PC-3 (cell line): ENCODE data around the gene SNTG2. TPM values are rescaled to one million over a fixed set of nuclear protein-coding genes. Genes with fewer than 3 reads are reported as not detected.
A peak's percentile ranks its signal among the peaks of the same experiment; 100 is the strongest.

Source experiments
- ATAC-seq: fragments of 200-7000 bp; cut with Tn5 transposase; 2 replicates; pipeline ENCODE4 v1.9.1; 2020; ENCODE audit warnings: mild to moderate bottlenecking, moderate library complexity
- BruUV-seq: library from RNA; stranded (reverse); fragments of 400-500 nt; replicated peaks from 2 replicates; lab custom pipeline; 2021; lab: Mats Ljungman, UMichigan
- CTCF ChIA-PET: fragments of 300-600 bp; sonication (Branson Sonifier 250); formaldehyde crosslinking; loops from one replicate; lab custom pipeline; 2022; ENCODE audit warnings: antibody characterized with exemption; lab: Charles Lee
- POLR2A ChIA-PET: fragments of 300-600 bp; sonication (Branson Sonifier 250); formaldehyde crosslinking; loops from one replicate; lab custom pipeline; 2022; ENCODE audit warnings: antibody characterized with exemption; ENCODE audit not compliant: unreplicated experiment; lab: Charles Lee
- DNase-seq: peaks from one replicate; pipeline ENCODE4 v3.0.0-alpha.2; 2015
- H2AFZ ChIP-seq: fragments of 300-600 bp; sonication (generic); 2 replicates; pipeline ENCODE4 v1.6.0; 2016; ENCODE audit warnings: antibody characterized with exemption, low read length
- H3F3A ChIP-seq: fragments of 300-600 bp; sonication (generic); one replicate; pipeline ENCODE4 v1.6.0; 2017; ENCODE audit warnings: antibody characterized with exemption, low read length, control low read depth, mild to moderate bottlenecking; ENCODE audit not compliant: unreplicated experiment
- H3K27ac ChIP-seq: fragments of 300-600 bp; sonication (generic); 2 replicates; pipeline ENCODE4 v1.5.1; 2016; ENCODE audit warnings: mild to moderate bottlenecking, low read length
- H3K27me3 ChIP-seq: fragments of 300-600 bp; sonication (generic); 2 replicates; pipeline ENCODE4 v1.6.1; 2016; ENCODE audit warnings: low read length, mixed read lengths
- H3K36me3 ChIP-seq: fragments of 300-600 bp; sonication (generic); 2 replicates; pipeline ENCODE4 v1.6.1; 2016; ENCODE audit warnings: low read depth, mixed run types, low read length, mixed read lengths
- H3K4me1 ChIP-seq: fragments of 300-600 bp; sonication (generic); 2 replicates; pipeline ENCODE4 v1.5.1; 2016; ENCODE audit warnings: low read length; ENCODE audit not compliant: insufficient read depth
- H3K4me2 ChIP-seq: fragments of 300-600 bp; sonication (generic); 2 replicates; pipeline ENCODE4 v1.6.0; 2016; ENCODE audit warnings: low read length
- H3K4me3 ChIP-seq: fragments of 300-600 bp; sonication (generic); 2 replicates; pipeline ENCODE4 v1.5.1; 2016; ENCODE audit warnings: mild to moderate bottlenecking, low read length, mixed read lengths
- H3K79me2 ChIP-seq: fragments of 300-600 bp; sonication (generic); 2 replicates; pipeline ENCODE4 v1.6.1; 2017; ENCODE audit warnings: low read length, mixed read lengths
- H3K9ac ChIP-seq: fragments of 300-600 bp; sonication (generic); 2 replicates; pipeline ENCODE4 v1.6.0; 2016; ENCODE audit warnings: mild to moderate bottlenecking, low read length
- H3K9me2 ChIP-seq: fragments of 300-600 bp; sonication (generic); replicated peaks from 2 replicates; pipeline ENCODE4 v1.6.1; 2016; ENCODE audit warnings: mixed run types, low read length, mixed read lengths
- H3K9me3 ChIP-seq: fragments of 300-600 bp; sonication (generic); 2 replicates; pipeline ENCODE4 v1.6.1; 2016; ENCODE audit warnings: low read length, mixed read lengths
- H4K20me1 ChIP-seq: fragments of 300-600 bp; sonication (generic); 2 replicates; pipeline ENCODE4 v1.6.1; 2016; ENCODE audit warnings: low read length, mixed read lengths
- CTCF ChIP-seq: fragments of 300-600 bp; sonication (generic); conservative IDR thresholded peaks from 2 replicates; pipeline ENCODE4 v1.5.1; 2017; ENCODE audit warnings: antibody characterized with exemption, low read depth, mild to moderate bottlenecking, low read length
- EZH2 ChIP-seq: fragments of 300-600 bp; sonication (generic); IDR thresholded peaks from one replicate; pipeline ENCODE4 v1.6.1; 2017; ENCODE audit warnings: antibody characterized with exemption, mild to moderate bottlenecking, low read length; ENCODE audit not compliant: unreplicated experiment
- EZH2phosphoT487 ChIP-seq: fragments of 300-600 bp; sonication (generic); IDR thresholded peaks from 2 replicates; pipeline ENCODE4 v1.6.1; 2018; ENCODE audit warnings: mild to moderate bottlenecking, antibody characterized with exemption, low read length, borderline replicate concordance
- intact Hi-C: fragments of 100-400 bp; cut with micrococcal nuclease; formaldehyde crosslinking; loops from 2 replicates; pipeline ENCODE4 v1.9.0; 2023
- total RNA-seq: library from RNA; depleted of rRNA; stranded (reverse); fragments of >200 nt; gene quantifications from 2 replicates; pipeline ENCODE4 v1.2.3, GENCODE V29; 2014

The SNTG2 gene
- total RNA-seq, 1 experiment from 2014 or later: not detected

DNA sequence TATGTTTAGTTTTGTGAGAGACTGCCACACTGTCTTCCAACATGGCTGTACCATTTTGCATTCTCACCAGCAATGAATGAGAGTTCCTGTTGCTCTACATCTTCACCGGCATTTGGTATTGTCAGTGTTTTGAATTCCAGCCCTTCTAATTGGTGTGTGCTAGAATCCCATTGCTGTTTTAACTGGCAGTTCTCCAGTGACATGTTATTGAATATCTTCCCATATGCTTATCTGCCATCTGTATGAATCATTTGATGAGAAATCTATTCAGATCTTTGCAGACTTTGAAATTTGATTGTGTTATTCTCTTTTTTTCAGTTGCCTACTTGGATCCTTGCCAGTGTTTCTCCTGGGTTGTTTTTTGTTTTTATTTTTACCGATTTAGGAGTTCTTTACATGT is 99.0 kb downstream of the SNTG2 start:
- Histone ChIP-seq H3K4me1 (0 out of 2 replicates have a peak, but pooled peaks cover under 1% of the 10 kb centered on the region), H3K4me3 (no peak overlapping the region), H3K9ac (no peak overlapping the region), H3K9me2 (no peaks in the 10 kb centered on the region), H3F3A (no peaks in the 10 kb centered on the region), H2AFZ (no peak overlapping the region), H3K4me2 (no peak overlapping the region), H3K27ac (no peak overlapping the region), H3K27me3 (no peaks in the 10 kb centered on the region), H3K79me2 (no peaks in the 10 kb centered on the region), H3K9me3 (no peaks in the 10 kb centered on the region), H3K36me3 (no peaks in the 10 kb centered on the region), H4K20me1 (no peaks in the 10 kb centered on the region)
- no peak for ATAC-seq
- ChIA-PET CTCF (no interaction called here), POLR2A (no interaction called here)
- intact Hi-C loops: no loop called here
- no peak for DNase-seq
- TF ChIP-seq CTCF: no peak
- no peak for TF ChIP-seq EZH2phosphoT487
- TF ChIP-seq EZH2: no peak
- no TSS peak for BruUV-seq

GRCh38 chr2:1051075-1051474 is 100.4 kb downstream of the SNTG2 start:
- DNase-seq (peak; percentile 41), ATAC-seq (peak; percentile 56)
- Histone ChIP-seq H3K4me3 (no peak overlapping the region), H3K4me1 (peaks cover 9% of the 10 kb centered on the region), H2AFZ (no peak overlapping the region), H3K27ac (no peak overlapping the region), H3K79me2 (no peaks in the 10 kb centered on the region), H3K9ac (no peak overlapping the region), H3K4me2 (no peak overlapping the region), H3K36me3 (no peaks in the 10 kb centered on the region), H3K27me3 (no peaks in the 10 kb centered on the region), H3K9me2 (no peaks in the 10 kb centered on the region), H3K9me3 (no peaks in the 10 kb centered on the region), H3F3A (no peaks in the 10 kb centered on the region), H4K20me1 (no peaks in the 10 kb centered on the region)
- CTCF ChIA-PET: no interaction called here
- TF ChIP-seq CTCF: peak; percentile 51
- TF ChIP-seq EZH2phosphoT487: no peak
- no peak for TF ChIP-seq EZH2
- POLR2A ChIA-PET: no interaction called here
- no TSS peak for BruUV-seq
- intact Hi-C loops: no loop called here

DNA sequence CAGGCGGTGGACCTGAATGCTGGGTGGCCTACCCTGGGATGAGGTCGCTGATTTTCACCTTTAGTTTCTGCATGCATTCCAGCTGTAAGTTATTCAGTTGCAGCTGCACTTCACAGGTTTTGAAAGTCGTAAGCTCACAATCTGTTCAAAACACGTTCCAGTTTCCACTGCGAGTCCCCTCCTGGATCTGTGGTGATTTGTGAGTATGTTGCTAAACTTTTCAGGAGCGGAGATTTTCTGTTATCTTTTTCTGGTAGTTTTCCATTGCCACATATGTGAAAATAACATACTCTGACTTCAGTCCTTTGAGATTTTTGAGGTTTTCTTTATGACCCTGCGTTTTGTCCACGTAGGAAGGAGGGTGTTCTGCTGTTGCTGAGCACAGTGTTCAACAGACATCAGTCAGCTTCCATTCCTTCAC is 102.1 kb downstream of the SNTG2 start:
- 0 out of 2 replicates have a peak overlapping the region, but pooled peaks have one; percentile 1 for H2AFZ ChIP-seq
- H3K27me3 ChIP-seq: no peaks in the 10 kb centered on the region
- intact Hi-C loops: no loop called here
- no peaks in the 10 kb centered on the region for H3F3A ChIP-seq
- no peak overlapping the region for H3K27ac ChIP-seq
- no peak overlapping the region for H3K9ac ChIP-seq
- ATAC-seq: no peak
- CTCF ChIA-PET: no interaction called here
- no TSS peak for BruUV-seq
- DNase-seq: no peak
- H3K9me2 ChIP-seq: no peaks in the 10 kb centered on the region
- TF ChIP-seq CTCF (no peak), EZH2 (no peak), EZH2phosphoT487 (no peak)
- H3K4me3 ChIP-seq: no peak overlapping the region
- peaks cover 9% of the 10 kb centered on the region for H3K4me1 ChIP-seq
- no peaks in the 10 kb centered on the region for H3K9me3 ChIP-seq
- no peaks in the 10 kb centered on the region for H3K79me2 ChIP-seq
- POLR2A ChIA-PET: no interaction called here
- no peak overlapping the region for H3K4me2 ChIP-seq
- H4K20me1 ChIP-seq: no peaks in the 10 kb centered on the region
- H3K36me3 ChIP-seq: no peaks in the 10 kb centered on the region
